NCI-H1436 (cell line): ENCODE results near the gene HERC4.

ENCODE experiments used
- DNase-seq: peaks from one replicate; lab custom pipeline; 2025; lab: John Stamatoyannopoulos, UW

HERC4 gene

GRCh38 chr10:67875340-67876238 lies 199.5 kb downstream of the HERC4 start:
- no peak for DNase-seq
